ENCODE results near the gene ADGRB3. TPM values are rescaled to one million over a fixed set of nuclear protein-coding genes. Genes with fewer than 3 reads are reported as not detected.

Gene ADGRB3
- total and polyA plus RNA-seq, 2 donors (not counting 3 experiments of a cell fraction or from before 2014, with no cell fraction given): not detected

DNA sequence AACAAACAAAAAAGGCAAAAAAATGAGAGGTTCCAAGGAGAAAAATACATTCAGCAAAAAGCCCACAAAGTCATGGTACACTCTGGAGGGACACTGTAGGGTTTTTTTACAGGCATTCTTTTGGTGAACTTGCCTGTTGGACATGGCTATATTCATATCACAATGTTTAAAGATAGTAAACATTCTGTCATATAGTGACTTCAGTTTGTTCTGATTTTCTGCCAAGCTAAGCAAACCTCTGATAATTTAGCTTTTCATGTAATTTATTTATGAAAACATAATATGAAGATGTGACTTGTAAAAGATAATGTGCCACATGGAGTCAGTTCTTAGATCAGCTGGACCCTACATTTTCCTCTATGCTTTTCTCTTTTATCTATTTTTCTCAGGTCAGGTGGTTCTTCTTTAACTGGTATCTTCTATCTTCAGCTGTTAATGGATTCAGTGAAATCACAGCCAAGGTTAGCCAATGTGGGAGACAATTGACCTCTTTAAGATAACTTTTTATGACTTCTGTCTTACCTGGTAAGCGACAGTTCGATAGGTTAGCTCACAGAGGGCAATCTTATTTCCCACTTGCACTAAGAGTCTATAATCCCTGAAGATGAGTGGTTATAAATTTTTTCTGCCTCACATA, 87.9 kb downstream of the ADGRB3 start:
- Histone ChIP-seq H3K79me2 (ENCODE audit: control insufficient read depth, insufficient read depth, low read length) (no peaks in the 10 kb centered on the region), H3K9me3 (replicated peaks; ENCODE audit: control insufficient read depth, insufficient read depth, low read length) (no peaks in the 10 kb centered on the region), H3K4me3 (replicated peaks in 1 of 3; ENCODE audit: insufficient read depth in 1 of 3, low read depth in 1 of 3, low read length in 3 of 3) (no peak overlapping the region), H3K9me1 (replicated peaks; ENCODE audit: control insufficient read depth, extremely low read depth, insufficient read depth, low read length) (no peaks in the 10 kb centered on the region), H4K20me1 (replicated peaks; ENCODE audit: control insufficient read depth, extremely low read depth, insufficient read depth, low read length) (no peaks in the 10 kb centered on the region), H3K27ac (ENCODE audit: insufficient read depth, low read depth, low read length) (no peak overlapping the region), H3K27me3 (ENCODE audit: control insufficient read depth in 2 of 2, insufficient read depth in 2 of 2, low read length in 2 of 2) (no peaks in the 10 kb centered on the region), H3K4me1 (ENCODE audit: control insufficient read depth, extremely low read depth, insufficient read depth, low read length) (no peaks in the 10 kb centered on the region), H3K36me3 (ENCODE audit: control insufficient read depth in 2 of 2, extremely low read depth in 1 of 2, insufficient read depth in 2 of 2, low read length in 2 of 2) (no peaks in the 10 kb centered on the region), H3K4me2 (ENCODE audit: insufficient read depth, low read length) (no peak overlapping the region), H2AFZ (ENCODE audit: low read depth, low read length) (no peak overlapping the region), H3K9ac (replicated peaks; ENCODE audit: extremely low read depth, insufficient read depth, low read length) (no peak overlapping the region)
- no peak for TF ChIP-seq POLR2A (IDR thresholded peaks at IDR 0.05; ENCODE audit: low read depth, low read length)
- no peak for TF ChIP-seq FOS (IDR thresholded peaks at IDR 0.05; ENCODE audit: borderline replicate concordance, insufficient read depth, low read length)
- no peak for TF ChIP-seq JUN (IDR thresholded peaks at IDR 0.05; ENCODE audit: borderline replicate concordance, insufficient read depth, insufficient read length, low read depth)
- TF ChIP-seq MYC (IDR thresholded peaks at IDR 0.05; ENCODE audit: low read depth, low read length): no peak
- no peak for TF ChIP-seq EZH2 (IDR thresholded peaks at IDR 0.05; ENCODE audit: borderline replicate concordance, low read depth, low read length, severe bottlenecking)
- TF ChIP-seq, protein P1, sequence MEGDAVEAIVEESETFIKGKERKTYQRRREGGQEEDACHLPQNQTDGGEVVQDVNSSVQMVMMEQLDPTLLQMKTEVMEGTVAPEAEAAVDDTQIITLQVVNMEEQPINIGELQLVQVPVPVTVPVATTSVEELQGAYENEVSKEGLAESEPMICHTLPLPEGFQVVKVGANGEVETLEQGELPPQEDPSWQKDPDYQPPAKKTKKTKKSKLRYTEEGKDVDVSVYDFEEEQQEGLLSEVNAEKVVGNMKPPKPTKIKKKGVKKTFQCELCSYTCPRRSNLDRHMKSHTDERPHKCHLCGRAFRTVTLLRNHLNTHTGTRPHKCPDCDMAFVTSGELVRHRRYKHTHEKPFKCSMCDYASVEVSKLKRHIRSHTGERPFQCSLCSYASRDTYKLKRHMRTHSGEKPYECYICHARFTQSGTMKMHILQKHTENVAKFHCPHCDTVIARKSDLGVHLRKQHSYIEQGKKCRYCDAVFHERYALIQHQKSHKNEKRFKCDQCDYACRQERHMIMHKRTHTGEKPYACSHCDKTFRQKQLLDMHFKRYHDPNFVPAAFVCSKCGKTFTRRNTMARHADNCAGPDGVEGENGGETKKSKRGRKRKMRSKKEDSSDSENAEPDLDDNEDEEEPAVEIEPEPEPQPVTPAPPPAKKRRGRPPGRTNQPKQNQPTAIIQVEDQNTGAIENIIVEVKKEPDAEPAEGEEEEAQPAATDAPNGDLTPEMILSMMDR (IDR thresholded peaks at IDR 0.05; ENCODE audit: extremely low read depth in 1 of 2, insufficient read depth in 1 of 2, low read depth in 1 of 2, low read length in 2 of 2): no peak
- TF ChIP-seq POLR2AphosphoS5 (IDR thresholded peaks at IDR 0.05; ENCODE audit: insufficient read depth, low read depth, low read length): no peak
- TF ChIP-seq GATA2 (IDR thresholded peaks at IDR 0.05; ENCODE audit: insufficient read depth, insufficient read length, low read depth, low read length): no peak
- TF ChIP-seq, protein P2, sequence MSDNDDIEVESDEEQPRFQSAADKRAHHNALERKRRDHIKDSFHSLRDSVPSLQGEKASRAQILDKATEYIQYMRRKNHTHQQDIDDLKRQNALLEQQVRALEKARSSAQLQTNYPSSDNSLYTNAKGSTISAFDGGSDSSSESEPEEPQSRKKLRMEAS (IDR thresholded peaks at IDR 0.05; ENCODE audit: insufficient read depth, insufficient read length): no peak
- no peak for FAIRE-seq
- ChIA-PET CTCF (no interaction called here), POLR2A (no interaction called here)
- dilution Hi-C loops (cut with MboI; ENCODE audit: extremely low pct_ligation_motif_present, low sequenced_read_pairs): no loop called here
- intact Hi-C loops (cut with micrococcal nuclease): no loop called here
- BruUV-seq (replicated peaks): no TSS peak
- no peak for DNase-seq (ENCODE audit: low read depth, low spot score)
